Upper lobe of right lung (tissue), 1 donor: ENCODE results near the gene FRYL. TPM values are rescaled to one million over a fixed set of nuclear protein-coding genes. Genes with fewer than 3 reads are reported as not detected.

ENCODE experiments used
- ATAC-seq: fragments of 200-7000 bp; cut with Tn5 transposase; one replicate; pipeline ENCODE4 v1.9.1; 2020; ENCODE audit warnings: mild to moderate bottlenecking, moderate library complexity
- DNase-seq: peaks from one replicate; pipeline ENCODE4 v3.0.0-alpha.2; 2020
- H3K27ac ChIP-seq: fragments of 200-600 bp; one replicate; pipeline ENCODE4 v1.8.0; 2022
- H3K27me3 ChIP-seq: fragments of 200-600 bp; one replicate; pipeline ENCODE4 v1.8.0; 2022; ENCODE audit warnings: mild to moderate bottlenecking
- H3K36me3 ChIP-seq: fragments of 200-600 bp; one replicate; pipeline ENCODE4 v1.8.0; 2022
- H3K4me1 ChIP-seq: fragments of 200-600 bp; one replicate; pipeline ENCODE4 v1.8.0; 2022
- H3K4me3 ChIP-seq: fragments of 200-600 bp; one replicate; pipeline ENCODE4 v1.8.0; 2022; ENCODE audit warnings: mild to moderate bottlenecking
- H3K9me3 ChIP-seq: fragments of 200-600 bp; one replicate; pipeline ENCODE4 v1.8.0; 2022
- CTCF ChIP-seq: fragments of 200-600 bp; IDR thresholded peaks from one replicate; pipeline ENCODE4 v1.8.0; 2022; ENCODE audit warnings: antibody characterized with exemption
- intact Hi-C: fragments of 100-400 bp; cut with DNase I; formaldehyde crosslinking; loops from one replicate; pipeline ENCODE4 v1.11.0; 2022
- total RNA-seq: library from RNA; stranded (reverse); fragmentation: NEBNext Ultra II Directional; extraction: Animal tissue kit (Norgen Biotek cat#: 25700); gene quantifications from one replicate; pipeline ENCODE4 v1.2.1, GENCODE V29; 2021
- donor health status: DM: no; HTN: yes; CAD: no; lungs with severe emphysema.

The FRYL gene
- total RNA-seq, 1 donor from 2014 or later: 71.9 TPM

DNA sequence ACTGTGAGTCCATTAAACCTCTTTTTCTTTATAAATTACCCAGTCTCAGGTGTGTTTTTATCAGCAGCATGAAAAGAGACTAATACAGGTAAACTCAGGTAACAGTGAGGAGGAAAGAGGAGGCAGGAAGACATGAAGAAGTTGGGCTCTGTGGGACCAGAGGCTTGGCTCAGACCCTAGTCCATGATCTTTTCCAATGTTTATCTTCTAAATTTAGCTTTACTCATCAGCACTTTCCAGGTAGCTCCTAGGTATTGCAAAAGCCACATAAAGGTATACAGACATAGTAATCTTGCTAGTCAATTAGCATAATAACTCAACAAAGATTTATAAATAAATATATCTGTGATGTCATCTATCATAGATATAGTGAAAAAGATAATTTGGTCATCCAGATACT, 11.2 kb upstream of the FRYL start:
- Histone ChIP-seq H3K4me1 (no peaks in the 10 kb centered on the region), H3K36me3 (no peaks in the 10 kb centered on the region), H3K27ac (no peak overlapping the region), H3K4me3 (no peak overlapping the region), H3K27me3 (no peaks in the 10 kb centered on the region), H3K9me3 (no peaks in the 10 kb centered on the region)
- DNase-seq (no peak), ATAC-seq (no peak)
- intact Hi-C loops: no loop called here
- TF ChIP-seq CTCF: no peak

DNA sequence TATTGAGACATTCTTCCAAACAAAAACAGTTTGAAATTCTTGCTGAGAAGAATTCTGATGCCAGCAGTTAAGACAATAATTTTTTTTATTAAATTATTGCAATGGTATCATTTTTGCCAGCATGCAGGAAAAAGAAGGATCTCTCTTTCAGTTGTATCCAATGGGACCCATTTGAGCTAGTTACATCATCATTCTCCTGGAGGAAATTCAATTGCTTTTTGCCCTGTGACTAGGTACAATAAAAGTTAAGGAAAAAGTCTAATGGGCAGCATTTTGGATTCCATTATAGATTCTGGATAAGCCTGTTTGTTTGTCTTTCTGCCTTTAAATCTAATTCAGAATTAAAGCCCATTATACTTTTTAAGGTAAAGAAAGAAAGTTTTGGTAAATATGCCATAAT, 10.5 kb upstream of the FRYL start:
- no peak overlapping the region for H3K27ac ChIP-seq
- H3K9me3 ChIP-seq: no peaks in the 10 kb centered on the region
- TF ChIP-seq CTCF: no peak
- no peaks in the 10 kb centered on the region for H3K27me3 ChIP-seq
- ATAC-seq (no peak), DNase-seq (no peak)
- H3K36me3 ChIP-seq: no peaks in the 10 kb centered on the region
- no peak overlapping the region for H3K4me3 ChIP-seq
- intact Hi-C loops: no loop called here
- no peaks in the 10 kb centered on the region for H3K4me1 ChIP-seq

DNA sequence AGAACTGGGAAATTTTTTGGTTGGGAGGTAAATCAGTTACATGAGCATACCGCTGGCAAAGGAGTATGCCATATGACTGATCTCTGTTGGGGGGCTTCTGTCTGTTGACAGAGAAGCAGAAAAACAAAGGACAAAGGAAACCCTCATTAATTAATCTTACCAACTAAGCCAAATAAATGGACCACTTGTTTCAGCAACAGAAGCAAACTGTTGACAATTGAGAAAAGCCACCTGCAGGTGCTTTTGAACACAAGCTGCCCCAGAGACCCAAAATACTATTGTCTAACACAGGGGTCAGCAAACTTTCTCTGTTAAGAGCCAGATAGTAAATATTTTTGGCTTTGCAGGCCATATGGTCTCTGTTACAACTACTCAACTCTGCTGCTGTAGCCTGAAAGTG, 7.0 kb upstream of the FRYL start:
- no peak for TF ChIP-seq CTCF
- no peak overlapping the region for H3K4me3 ChIP-seq
- H3K4me1 ChIP-seq: no peaks in the 10 kb centered on the region
- no peaks in the 10 kb centered on the region for H3K36me3 ChIP-seq
- no peak overlapping the region for H3K27ac ChIP-seq
- intact Hi-C loops: no loop called here
- no peak for ATAC-seq
- H3K9me3 ChIP-seq: no peaks in the 10 kb centered on the region
- H3K27me3 ChIP-seq: no peaks in the 10 kb centered on the region
- DNase-seq: no peak

GRCh38 chr4:48786549-48786948, 6.5 kb upstream of the FRYL start:
- ATAC-seq (no peak), DNase-seq (no peak)
- no peak overlapping the region for H3K4me3 ChIP-seq
- no peaks in the 10 kb centered on the region for H3K9me3 ChIP-seq
- TF ChIP-seq CTCF: no peak
- intact Hi-C loops: no loop called here
- no peak overlapping the region for H3K27ac ChIP-seq
- no peaks in the 10 kb centered on the region for H3K36me3 ChIP-seq
- no peaks in the 10 kb centered on the region for H3K4me1 ChIP-seq
- H3K27me3 ChIP-seq: no peaks in the 10 kb centered on the region

- no peaks in the 10 kb centered on the region for H3K4me1 ChIP-seq
- ATAC-seq (no peak), DNase-seq (no peak)
- intact Hi-C loops: no loop called here
- H3K27me3 ChIP-seq: no peaks in the 10 kb centered on the region
- H3K36me3 ChIP-seq: no peaks in the 10 kb centered on the region
- H3K9me3 ChIP-seq: no peaks in the 10 kb centered on the region
- no peak overlapping the region for H3K27ac ChIP-seq
- TF ChIP-seq CTCF: no peak
- no peak overlapping the region for H3K4me3 ChIP-seq
Observed at GRCh38 chr4:48785302-48785701, 5.2 kb upstream of the FRYL start.

DNA sequence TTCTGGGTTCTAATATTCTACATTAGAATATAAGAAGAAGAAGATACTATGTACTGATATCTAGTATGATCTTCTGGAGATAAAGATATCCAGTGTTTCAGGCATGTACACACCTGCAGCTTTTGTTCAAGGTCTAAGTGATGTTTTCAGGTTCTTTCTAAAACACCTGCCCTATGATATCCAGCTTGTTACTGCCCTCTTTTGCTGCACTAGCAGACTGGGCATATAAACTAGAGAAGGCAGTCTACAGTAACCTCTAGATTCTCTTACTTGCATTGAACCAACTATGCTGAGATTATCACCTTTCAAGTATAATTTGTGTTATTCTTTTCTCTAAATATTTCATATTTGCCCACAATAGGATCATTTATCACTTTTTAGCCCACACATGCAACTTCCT, 1.9 kb upstream of the FRYL start:
- no peak overlapping the region for H3K27ac ChIP-seq
- peaks cover 14% of the 10 kb centered on the region for H3K4me1 ChIP-seq
- no peaks in the 10 kb centered on the region for H3K27me3 ChIP-seq
- no peaks in the 10 kb centered on the region for H3K9me3 ChIP-seq
- no peak for DNase-seq
- H3K36me3 ChIP-seq: no peaks in the 10 kb centered on the region
- ATAC-seq: no peak
- no peak overlapping the region for H3K4me3 ChIP-seq
- intact Hi-C loops: no loop called here
- TF ChIP-seq CTCF: no peak
